ENCODE results near the gene HEXIM1. TPM values are rescaled to one million over a fixed set of nuclear protein-coding genes. Genes with fewer than 3 reads are reported as not detected.
A peak's percentile ranks its signal among the peaks of the same experiment; 100 is the strongest.

Gene HEXIM1
- total RNA-seq, 1 donor from 2014 or later, result 23.7 TPM

DNA sequence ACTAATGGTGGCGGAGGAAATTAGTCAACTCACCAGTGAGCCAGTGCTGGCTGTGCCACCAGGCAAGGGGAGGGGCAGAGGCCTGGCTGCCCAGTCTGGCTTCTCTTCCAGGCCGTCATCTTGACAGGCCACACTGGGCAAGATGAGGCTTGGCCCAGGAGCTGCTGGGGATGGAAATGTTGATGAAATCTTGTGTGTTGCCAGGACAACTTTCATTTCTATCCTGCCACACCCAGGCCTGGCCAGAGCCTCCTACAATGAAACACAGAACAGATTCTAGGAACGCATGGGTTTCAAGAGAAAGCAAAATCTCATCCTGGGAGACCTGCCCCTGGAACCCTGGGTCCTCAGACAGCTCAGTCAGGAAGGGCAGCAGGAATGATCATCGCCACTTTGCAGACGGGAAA, 22.7 kb downstream of the HEXIM1 start:
- Histone ChIP-seq H3K27me3 (no peaks in the 10 kb centered on the region), H3K4me3 (peak overlapping the region; percentile 59 to 68), H3K27ac (peak overlapping the region; percentile 95), H3K4me1 (peaks cover 3 to 22% of the 10 kb centered on the region in 2 donors), H3K36me3 (no peaks in the 10 kb centered on the region), H3K9me3 (no peaks in the 10 kb centered on the region)
- peak; percentile 69 to 95 for DNase-seq (ENCODE audit: low spot score in 2 of 2)
- intact Hi-C loops (cut with DNase I), result loop anchor here (5.0 kb wide), 1 partner anchor 146 kb away; the partner anchor contains the start of gene MAP3K14
- TF ChIP-seq, protein P1, sequence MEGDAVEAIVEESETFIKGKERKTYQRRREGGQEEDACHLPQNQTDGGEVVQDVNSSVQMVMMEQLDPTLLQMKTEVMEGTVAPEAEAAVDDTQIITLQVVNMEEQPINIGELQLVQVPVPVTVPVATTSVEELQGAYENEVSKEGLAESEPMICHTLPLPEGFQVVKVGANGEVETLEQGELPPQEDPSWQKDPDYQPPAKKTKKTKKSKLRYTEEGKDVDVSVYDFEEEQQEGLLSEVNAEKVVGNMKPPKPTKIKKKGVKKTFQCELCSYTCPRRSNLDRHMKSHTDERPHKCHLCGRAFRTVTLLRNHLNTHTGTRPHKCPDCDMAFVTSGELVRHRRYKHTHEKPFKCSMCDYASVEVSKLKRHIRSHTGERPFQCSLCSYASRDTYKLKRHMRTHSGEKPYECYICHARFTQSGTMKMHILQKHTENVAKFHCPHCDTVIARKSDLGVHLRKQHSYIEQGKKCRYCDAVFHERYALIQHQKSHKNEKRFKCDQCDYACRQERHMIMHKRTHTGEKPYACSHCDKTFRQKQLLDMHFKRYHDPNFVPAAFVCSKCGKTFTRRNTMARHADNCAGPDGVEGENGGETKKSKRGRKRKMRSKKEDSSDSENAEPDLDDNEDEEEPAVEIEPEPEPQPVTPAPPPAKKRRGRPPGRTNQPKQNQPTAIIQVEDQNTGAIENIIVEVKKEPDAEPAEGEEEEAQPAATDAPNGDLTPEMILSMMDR (IDR thresholded peaks at IDR 0.05), result no peak

GRCh38 chr17:45171338-45172231, 23.3 kb downstream of the HEXIM1 start:
- Histone ChIP-seq H3K9me3 (no peaks in the 10 kb centered on the region), H3K4me3 (peak overlapping the region; percentile 59 to 68), H3K4me1 (peaks cover 3 to 26% of the 10 kb centered on the region in 2 donors), H3K36me3 (no peaks in the 10 kb centered on the region), H3K27me3 (no peaks in the 10 kb centered on the region), H3K27ac (peak overlapping the region; percentile 95)
- intact Hi-C loops (cut with DNase I), result loop anchor here (1.0 to 5.0 kb wide), 4 partner anchors 10 to 146 kb away; partner anchors contain the start of genes HEXIM1, HEXIM2 and MAP3K14
- DNase-seq (ENCODE audit: low spot score in 2 of 2), result peak in 1 of 2 donors; percentile 81
- TF ChIP-seq, protein P1 (IDR thresholded peaks at IDR 0.05), result no peak

DNA sequence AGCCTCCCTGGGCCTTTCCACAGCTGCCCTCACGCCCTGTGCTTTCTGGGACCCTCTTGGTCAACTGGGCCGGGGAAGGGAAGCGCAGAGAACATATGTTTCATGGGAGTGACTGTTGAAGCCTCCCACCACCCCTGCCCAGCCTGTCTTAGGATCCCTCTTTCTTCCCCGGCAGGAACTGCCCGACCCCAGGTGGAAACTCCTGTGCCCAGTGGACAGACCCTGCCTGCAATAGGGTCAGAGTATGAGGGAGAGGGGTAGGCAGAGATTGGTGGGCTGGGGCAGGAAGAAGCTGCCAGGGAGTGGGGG, 23.9 kb downstream of the HEXIM1 start:
- intact Hi-C loops (cut with DNase I), result loop anchor here (1.0 to 5.0 kb wide), 4 partner anchors 11 to 145 kb away; partner anchors contain the start of genes HEXIM1, HEXIM2 and MAP3K14
- H3K4me1 ChIP-seq, result peaks cover 3 to 28% of the 10 kb centered on the region in 2 donors
- no peaks in the 10 kb centered on the region for H3K9me3 ChIP-seq
- DNase-seq (ENCODE audit: low spot score in 2 of 2), result no peak
- no peaks in the 10 kb centered on the region for H3K27me3 ChIP-seq
- peak overlapping the region; percentile 95 for H3K27ac ChIP-seq
- no peaks in the 10 kb centered on the region for H3K36me3 ChIP-seq
- TF ChIP-seq, protein P1 (IDR thresholded peaks at IDR 0.05), result no peak
- H3K4me3 ChIP-seq, result peak overlapping the region; percentile 59 to 68

GRCh38 chr17:45172541-45173286, 24.4 kb downstream of the HEXIM1 start:
- peaks cover 3 to 28% of the 10 kb centered on the region in 2 donors for H3K4me1 ChIP-seq
- H3K4me3 ChIP-seq, result peak overlapping the region; percentile 59 to 68
- H3K27ac ChIP-seq, result peak overlapping the region; percentile 95
- intact Hi-C loops (cut with DNase I), result loop anchor here (1.0 to 5.0 kb wide), 4 partner anchors 11 to 145 kb away; partner anchors contain the start of genes HEXIM1, HEXIM2 and MAP3K14
- TF ChIP-seq, protein P1 (IDR thresholded peaks at IDR 0.05), result peak in 1 of 3 experiments; percentile 2
- DNase-seq (ENCODE audit: low spot score in 2 of 2), result peak; percentile 29 to 93
- H3K9me3 ChIP-seq, result no peaks in the 10 kb centered on the region
- H3K27me3 ChIP-seq, result no peaks in the 10 kb centered on the region
- no peaks in the 10 kb centered on the region for H3K36me3 ChIP-seq

GRCh38 chr17:45175759-45176115, 27.5 kb downstream of the HEXIM1 start:
- TF ChIP-seq, protein P1 (IDR thresholded peaks at IDR 0.05), result no peak
- H3K27me3 ChIP-seq, result no peaks in the 10 kb centered on the region
- peak overlapping the region; percentile 64 to 74 for H3K27ac ChIP-seq
- no peaks in the 10 kb centered on the region for H3K9me3 ChIP-seq
- no peaks in the 10 kb centered on the region for H3K36me3 ChIP-seq
- H3K4me1 ChIP-seq, result peaks cover 3 to 21% of the 10 kb centered on the region in 2 donors
- DNase-seq (ENCODE audit: low spot score in 2 of 2), result no peak
- no peak overlapping the region for H3K4me3 ChIP-seq
- intact Hi-C loops (cut with DNase I), result loop anchor here (1.0 kb wide), 1 partner anchor 22 kb away; no protein-coding TSS in a partner anchor

All from ascending aorta (tissue), 2 donors.